ENCODE measurements around the gene C1orf159.
"Not testable (repeated sequence)": the region's sequence is repeated elsewhere in the genome, so short reads cannot be mapped to it uniquely, and the experiment has no call there.

The C1orf159 gene

DNA sequence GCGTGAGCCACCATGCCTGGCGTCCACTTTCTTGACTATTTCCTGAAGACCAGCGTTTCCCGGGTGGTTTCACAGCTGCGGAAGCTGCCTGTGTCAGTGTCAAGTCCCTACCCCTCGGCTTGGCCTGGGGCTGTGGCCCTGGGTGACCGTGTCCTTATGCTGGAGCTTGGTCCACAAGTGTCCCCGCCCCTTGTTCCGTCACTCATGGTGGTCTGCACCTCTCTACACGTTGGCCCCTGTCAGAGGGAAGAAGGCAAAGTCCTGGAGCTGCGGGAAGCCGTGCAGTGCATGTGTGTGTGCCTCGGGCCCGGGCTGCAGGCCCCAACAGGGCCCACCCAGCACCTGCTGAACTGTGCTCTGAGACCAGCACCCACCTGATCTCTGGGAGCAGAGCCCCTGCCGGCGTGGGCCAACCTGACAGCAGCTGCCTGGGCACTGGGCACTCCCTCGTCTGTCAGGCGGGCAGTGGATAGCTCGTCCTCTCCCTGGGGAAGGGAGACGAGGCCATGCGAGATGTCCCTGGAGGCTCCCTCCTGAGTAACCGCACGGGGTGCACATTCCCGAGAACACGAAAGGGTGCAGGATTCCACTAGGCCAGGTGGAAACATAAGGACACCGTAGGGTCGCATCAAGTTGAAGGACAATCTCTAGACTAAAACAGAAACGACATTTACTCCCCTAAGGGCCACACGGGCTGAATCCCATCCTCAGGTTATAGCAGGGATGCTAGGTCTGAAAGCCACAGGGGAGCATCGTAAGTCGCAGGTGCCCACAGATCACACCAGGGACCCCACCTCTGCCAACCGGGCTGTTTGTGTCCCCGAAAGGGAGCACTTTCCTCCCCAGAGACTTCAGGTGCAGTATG, 2.4 kb upstream of the C1orf159 start:
- DNase-seq (ENCODE audit: low spot score), result peak; percentile 61

DNA sequence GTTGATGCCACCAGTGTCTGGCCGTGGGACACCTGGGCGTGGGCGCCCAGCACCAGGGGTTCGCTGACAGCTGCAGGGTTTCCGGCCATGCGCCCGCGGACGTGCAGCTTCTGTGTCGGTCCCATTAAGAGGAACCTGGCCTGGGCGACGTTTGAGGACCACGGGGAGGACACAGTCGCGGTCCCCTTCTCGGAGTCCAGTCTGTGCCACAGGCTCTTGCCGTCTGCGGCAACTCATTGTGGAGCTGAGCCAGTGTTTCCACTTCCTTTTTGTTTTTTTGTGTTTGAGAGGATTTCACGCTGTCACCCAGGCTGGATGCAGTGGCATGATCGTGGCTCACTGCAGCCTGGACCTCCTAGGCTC, 1.6 kb upstream of the C1orf159 start:
- DNase-seq (ENCODE audit: low spot score), result peak; percentile 63

DNA sequence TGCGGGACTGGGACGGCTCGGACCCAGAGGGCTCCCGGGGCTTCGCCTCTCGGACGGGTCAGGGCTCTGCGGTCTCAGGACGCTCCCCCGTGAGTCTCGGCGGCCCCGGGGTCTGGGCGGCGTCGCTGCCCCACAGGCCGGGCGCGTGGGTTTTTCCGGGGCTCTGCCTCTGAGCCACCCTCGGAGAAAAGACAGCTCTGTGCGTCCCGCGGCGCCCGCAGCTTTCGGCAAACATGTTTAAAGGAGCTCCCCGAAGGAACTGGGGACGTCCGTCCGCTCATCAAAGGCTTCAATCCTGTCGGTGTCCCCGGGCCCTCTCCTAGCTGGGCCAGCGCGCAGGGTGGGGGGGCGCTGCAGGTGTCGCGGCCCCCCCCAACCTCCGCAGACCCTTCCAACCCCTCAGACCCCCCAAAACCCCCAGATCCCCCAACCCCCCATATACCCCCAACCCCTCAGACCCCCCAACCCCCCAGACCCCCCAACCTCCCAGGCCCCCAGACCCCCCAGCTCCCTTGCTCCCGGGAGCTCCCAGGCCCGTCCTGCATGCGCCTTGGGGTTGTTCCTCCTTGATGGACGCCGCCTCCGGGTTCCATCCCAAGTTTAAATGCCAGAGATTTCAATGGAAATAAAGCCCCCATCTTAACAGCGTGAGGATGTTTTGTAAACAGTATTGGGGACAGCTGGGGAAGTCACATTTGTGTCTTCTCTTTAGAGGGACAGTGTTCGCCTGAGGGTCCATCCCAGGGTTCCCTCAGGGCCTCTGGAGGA, 996 bp upstream of the C1orf159 start:
- DNase-seq (ENCODE audit: low spot score), result peak; percentile 34

DNA sequence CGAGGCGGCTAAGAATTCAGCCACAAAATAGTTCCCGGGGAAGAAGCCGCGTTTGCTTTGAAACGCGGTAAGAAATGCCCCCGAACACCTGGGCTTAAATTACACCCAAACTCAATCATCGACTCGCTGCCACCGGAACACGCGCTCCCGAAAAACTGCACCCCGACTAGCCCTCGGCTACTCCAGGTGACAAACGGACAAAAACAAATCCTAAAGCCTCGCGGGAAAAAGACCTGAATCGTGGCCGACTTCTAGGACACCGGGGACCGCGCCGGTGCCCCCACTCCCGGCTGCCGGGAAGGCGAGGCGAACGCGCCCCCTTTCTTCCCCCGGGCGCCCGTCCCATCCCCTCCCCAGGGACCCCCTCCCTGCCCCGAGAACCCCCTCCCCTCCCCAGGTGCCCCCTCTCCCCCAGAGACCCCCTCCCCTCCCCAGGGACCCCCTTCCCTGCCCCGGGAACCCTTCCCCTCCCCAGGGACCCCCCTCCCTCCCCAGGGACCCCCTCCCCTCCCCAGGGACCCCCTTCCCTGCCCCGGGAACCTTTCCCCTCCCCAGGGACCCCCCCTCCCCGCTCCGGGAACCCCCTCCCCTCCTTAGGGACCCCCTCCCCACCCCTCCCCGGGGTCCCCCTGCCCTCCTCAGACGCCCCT, 628 bp downstream of the C1orf159 start:
- peak; percentile 68 for DNase-seq (ENCODE audit: low spot score)

DNA sequence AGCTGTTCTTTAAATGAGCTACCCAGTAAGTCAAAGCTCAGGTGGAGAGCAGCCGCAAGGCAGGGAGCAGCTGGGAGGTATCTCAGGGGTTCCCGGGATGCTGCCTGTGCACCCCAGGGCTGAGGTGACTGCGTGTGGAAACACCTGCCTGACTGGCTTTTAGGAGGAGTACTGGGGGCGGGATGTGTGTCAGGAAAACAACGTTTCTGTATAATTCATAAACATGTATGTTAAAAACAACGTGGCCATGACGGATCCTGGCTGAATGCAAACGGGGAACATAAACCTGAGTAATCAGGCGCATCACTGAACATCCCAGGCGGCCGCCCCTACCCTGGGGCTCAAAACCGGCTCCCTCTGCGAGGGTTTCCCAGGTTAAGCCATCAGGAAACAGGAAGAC, 1.5 kb downstream of the C1orf159 start:
- peak; percentile 55 for DNase-seq (ENCODE audit: low spot score)

DNA sequence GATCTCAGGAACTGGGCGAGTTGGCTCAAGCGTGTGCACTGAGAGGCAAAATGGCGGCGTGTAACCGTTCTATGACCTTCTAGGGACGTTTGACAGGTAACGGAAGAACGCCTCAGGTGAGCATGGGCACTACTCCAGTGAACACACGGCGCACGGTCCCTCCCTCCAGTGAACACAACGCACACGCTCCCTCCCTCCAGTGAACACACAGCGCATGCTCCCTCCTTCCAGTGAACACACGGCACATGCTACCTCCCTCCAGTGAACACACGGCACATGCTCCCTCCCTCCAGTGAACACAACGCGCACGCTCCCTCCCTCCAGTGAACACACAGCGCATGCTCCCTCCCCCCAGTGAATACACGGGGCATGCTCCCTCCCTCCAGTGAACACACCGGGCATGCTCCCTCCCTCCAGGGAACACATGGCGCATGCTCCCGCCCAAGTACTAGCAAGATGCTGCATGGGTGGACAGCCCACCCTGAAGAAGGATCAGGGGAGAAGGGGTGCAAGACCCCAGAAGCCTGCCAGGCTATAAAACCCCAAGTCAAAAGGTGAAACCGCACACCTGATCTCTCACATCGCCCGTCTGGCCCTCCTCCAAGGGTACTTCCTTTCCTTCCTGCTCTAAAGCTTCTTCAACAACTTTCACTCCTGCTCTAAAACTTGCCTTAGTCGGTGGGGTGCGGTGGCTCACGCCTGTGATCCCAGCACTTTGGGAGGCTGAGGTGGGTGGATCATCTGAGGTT, 3.5 kb downstream of the C1orf159 start:
- peak; percentile 51 for DNase-seq (ENCODE audit: low spot score)

DNA sequence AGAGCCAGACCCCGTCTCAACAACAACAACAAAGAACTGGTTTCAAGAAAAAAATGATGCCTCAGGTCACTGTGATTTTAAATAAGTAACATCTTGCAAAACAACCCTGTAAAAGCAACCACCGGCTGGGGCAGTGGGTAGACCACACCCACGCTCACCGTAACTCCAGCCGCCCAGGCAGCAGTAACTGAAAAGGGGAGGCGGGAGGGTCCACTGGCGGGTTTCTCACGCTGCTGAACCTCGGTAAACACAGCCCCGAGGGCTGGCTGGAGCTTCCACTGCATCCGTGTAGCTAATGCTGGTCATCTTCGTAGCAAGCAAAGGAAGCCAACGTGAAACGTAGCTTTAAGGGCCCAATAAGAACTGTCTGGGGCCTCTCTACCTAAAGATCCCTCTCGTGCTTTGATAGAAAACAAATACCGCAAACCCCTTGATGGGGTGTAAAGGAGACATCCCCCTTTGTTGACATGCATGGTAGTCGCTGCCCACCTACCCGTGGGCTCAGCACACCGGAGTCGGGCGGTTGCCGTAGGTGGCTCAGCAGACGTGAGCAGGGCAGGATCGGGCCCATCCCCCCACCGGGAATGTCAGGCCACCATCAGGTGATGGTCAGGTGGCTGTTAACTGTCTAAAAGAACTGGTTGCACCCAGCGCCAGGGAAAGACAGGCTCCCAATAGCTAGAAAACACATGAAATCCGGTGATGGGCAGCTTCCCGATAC, 4.2 kb downstream of the C1orf159 start:
- peak; percentile 37 for DNase-seq (ENCODE audit: low spot score)

DNA sequence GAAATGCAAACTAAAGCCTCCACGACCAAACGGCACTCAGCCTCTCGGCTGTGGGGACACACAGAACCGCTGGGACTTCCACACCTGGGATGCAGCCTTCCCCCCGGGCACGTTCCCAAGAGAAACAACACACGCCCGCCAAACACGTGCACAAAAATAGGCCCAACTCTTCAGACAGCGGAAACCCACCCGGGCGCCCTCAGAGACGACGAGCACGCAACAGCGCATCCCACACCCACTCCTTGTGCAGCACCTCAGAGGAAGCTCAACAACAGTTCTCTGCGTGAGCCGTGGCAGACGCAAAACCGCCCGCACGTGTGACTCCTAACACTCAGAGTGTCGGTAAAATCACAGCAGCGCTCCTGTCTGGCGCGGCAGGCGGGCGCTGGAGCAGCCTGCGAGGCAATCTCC, 5.3 kb downstream of the C1orf159 start:
- DNase-seq (ENCODE audit: low spot score), result peak; percentile 51

DNA sequence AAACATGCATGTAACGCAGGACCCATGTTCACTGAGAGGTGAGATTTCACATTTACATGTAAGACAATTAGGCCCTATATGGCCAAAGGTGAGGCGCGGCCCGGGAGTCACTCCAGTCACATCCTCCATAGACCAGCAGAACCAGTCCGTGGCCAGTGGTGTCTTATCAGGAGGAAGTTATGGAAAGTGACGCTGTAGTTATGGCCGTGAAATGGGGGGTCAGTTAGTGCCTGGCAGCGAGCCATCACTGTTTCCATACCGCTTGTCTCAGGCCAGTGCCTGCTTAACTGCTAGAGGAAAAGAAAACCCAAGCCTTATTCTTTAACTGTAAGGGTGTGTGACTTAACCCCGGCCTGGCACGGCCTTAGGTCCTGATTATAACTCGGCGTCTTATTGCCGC, 6.1 kb downstream of the C1orf159 start:
- peak; percentile 63 for DNase-seq (ENCODE audit: low spot score)

DNA sequence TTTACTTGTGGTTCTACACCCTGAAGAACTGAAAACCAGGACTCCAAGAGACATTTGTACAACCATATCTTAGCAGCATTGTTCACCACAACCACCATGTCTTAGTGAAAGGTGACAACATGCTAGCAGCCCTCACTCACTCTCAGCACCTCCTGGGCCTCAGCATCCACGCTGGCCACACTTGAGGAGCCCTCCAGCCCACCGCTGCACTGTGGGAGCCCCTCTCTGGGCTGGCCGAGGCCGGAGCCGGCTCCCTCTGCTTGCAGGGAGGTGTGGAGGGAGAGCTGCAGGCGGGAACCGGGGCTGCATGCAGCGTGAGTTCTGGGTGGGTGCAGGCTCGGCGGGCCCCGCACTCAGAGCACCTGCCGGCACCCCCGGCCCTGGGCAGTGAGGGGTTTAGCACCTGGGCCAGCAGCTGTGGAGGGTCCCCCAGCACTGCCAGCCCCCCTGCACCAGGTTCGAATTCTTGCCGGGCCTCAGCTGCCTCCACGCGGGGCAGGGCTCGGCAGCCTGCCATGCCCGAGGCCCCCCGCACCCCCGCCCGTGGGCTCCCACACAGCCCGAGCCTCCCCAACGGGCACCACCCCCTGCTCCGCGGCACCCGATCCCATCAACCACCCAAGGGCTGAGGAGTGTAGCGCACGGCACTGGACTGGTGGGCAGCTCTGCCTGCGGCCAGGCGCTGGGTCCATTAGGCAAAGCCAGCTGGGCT, 9.2 kb downstream of the C1orf159 start:
- DNase-seq (ENCODE audit: low spot score), result peak; percentile 47

DNA sequence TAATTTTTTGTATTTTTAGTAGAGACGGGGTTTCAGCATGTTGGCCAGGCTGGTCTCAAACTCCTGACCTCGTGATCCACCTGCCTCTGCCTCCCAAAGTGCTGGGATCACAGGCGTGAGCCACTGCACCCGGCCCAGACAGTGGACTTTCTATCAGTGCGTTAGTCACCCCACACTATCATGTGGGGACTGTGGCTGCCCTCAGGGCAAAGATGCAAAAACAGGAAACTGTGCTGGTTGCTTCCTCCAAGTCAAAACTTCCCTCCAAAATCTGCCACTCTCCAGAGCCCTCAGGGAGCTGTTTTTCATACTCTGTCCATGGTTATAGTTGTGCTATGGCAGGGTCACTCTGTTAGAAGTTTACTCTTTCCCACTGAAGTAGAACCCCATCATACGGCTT, 11.7 kb downstream of the C1orf159 start:
- not testable (repeated sequence) for DNase-seq (ENCODE audit: low spot score)

DNA sequence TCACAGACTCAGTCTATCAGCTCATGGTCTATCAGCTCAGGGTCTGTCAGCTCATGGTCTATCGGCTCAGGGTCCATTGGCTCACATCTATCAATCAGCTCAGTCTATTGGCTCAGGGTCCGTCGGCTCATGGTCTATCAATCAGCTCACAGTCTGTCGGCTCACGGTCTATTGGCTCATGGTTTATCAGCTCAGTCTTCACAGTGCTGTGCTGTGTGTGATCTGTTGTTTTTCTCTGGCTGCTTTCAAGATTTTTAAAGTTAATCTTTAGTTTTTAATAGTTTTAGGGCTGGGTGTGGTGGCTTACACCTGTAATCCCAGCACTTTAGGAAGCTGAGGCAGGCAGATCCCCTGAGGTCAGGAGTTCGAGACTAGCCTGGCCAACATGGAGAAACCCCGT, 14.4 kb downstream of the C1orf159 start:
- peak; percentile 12 for DNase-seq (ENCODE audit: low spot score)

DNA sequence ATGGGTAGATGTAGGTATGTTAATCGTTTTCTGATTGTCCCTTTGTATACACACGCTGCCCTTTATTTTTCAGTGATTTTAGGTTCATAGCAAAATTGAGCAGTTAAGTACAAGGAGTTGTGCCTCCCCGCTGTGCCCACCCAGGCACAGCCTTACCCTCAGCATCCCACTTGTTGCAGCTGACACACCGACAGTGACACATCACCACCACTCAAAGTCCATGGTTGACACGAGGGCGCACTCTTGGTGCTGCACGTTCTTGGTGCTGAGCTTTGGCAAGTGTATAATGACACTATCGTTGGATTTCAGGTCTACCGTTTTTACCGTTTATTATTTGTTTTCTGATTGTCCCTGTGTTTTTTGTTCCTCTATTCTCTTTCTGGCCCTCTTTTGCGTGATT, 15.6 kb downstream of the C1orf159 start:
- no peak for DNase-seq (ENCODE audit: low spot score)

DNA sequence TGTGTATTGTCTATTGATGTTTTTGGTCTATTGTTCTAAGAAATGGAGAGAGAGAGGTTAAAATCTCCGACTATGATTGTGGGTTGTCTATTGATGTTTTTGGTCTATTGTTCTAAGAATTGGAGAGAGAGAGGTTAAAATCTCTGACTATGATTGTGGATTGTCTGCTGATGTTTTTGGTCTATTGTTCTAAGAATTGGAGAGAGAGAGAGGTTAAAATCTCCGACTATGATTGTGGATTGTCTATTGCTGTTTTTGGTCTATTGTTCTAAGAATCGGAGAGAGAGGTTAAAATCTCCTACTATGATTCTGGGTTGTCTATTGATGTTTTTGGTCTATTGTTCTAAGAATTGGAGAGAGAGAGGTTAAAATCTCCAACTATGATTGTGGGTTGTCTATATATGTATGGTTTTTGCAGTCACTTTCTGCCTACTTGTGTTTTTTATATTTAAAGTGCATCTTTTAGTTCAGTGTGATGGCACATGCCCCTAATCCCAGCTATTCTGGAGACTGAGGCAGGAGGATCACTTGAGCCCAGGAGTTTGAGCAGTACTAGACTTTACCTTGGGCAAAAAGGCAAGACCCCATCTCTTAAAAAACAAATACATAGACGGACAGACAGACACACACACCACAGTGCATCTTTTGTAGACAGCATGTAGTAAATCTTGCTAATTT, 16.2 kb downstream of the C1orf159 start:
- no peak for DNase-seq (ENCODE audit: low spot score)

DNA sequence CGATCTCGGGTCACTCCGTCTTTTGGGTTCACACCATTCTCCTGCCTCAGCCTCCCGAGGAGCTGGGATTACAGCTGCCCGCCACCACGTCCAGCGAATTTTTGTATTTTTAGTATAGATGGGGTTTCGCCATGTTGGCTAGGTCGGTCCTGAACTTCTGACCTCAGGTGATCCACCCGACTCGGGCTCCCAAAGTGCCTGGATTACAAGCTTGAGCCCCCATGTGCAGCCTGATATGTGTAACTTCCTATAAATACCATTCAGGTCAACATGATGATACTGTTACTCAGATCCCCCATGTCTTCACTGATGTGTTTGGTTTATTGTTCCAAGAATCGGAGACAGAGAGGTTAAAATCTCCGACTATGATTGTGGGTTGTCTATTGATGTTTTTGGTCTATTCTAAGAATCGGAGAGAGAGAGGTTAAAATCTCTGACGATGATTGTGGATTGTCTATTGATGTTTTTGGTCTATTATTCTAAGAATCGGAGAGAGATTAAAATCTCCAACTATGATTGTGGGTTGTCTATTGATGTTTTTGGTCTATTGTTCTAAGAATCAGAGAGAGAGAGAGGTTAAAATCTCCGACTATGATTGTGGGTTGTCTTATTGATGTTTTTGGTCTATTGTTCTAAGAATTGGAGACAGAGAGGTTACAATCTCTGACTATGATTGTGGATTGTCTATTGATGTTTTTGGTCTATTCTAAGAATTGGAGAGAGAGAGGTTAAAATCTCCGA, 17.0 kb downstream of the C1orf159 start:
- DNase-seq (ENCODE audit: low spot score), result peak; percentile 17

DNA sequence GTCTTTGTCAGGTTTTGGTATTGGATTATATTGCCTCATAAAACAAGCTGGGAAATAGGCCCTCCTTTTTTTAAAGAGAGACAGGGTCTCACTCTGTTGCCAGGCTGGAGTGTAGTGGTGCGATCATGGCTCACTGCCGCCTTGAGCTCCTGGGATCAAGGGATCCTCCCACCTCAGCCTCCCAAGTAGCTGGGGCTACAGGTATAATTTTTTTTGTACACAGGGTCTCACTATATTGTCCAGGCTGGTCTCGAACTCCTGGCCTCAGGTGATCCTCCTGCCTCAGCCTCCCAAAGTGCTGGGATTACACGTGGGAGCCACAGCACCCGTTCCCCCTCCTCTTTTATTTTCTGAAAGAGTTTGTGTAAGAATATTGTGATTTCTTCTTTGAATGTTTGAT, 19.8 kb downstream of the C1orf159 start:
- DNase-seq (ENCODE audit: low spot score), result peak; percentile 8

DNA sequence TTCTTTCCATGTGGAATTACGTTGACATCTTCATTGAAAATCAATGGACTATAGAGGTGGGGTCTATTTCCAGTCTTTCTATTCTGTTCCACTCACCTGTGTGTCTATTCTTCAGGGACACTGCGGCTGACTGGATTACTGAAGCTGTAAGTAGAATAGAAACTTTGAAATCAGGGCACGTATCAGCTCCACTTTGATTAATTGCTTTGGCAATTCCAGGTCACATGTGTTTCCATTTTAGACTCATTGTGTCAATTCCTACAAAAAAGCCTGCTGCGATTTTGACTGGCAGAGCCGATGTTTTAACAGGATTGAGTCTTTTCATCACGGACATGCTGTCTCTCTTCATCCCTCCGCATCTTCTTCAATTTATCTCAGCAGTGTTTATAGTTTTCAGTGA, 20.9 kb downstream of the C1orf159 start:
- no peak for DNase-seq (ENCODE audit: low spot score)

DNA sequence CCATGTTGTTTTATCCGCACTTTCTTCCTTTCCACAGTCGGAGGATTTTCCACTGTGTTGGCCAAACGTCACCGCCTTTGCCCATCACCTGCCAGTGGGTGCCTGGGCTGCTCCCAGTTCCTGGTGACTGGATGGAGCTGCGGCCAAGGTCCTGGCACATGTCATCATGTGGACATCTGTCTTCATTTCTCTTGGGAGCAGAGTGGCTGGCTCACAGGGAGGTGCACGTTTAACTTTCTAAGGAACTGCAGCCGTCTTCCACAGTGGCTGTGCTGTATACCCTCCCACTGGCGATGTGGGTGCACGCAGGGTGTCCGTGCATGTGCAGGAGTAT, 22.3 kb downstream of the C1orf159 start:
- no peak for DNase-seq (ENCODE audit: low spot score)

DNA sequence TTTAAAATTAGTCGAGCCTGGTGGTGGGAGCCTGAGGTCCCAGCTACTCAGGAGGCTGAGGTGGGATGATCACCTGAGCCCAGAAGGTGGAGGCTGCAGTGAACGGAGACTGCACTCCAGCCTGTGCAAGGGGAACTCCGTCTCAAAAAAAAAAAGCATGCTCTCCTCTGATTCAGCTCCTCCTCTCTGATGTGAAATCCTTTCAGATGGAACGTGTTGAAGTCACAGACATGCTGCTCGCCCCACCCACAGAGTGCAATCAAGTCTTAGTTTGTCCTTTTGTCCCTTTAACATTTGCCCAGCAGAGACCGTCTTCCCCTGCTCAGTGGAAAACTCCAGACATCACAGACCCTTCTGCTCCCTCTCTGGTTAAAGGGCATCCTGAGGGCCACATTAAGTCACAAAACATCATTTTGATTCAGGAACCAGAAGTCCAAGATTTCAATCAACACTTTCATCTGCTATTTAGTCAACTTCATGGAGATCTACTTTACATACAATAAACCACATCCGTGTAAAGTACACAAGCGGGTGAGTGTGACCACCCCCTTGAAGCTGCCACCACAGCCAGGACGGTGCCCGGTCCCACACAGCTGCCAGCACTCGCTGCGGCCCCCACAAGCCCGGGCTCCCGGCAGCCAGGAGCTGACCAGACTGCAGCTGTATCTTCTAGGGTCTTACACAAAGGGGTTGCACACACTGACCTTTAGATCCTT, 22.8 kb downstream of the C1orf159 start:
- peak; percentile 33 for DNase-seq (ENCODE audit: low spot score)
